GM12875 (cell line): Measurements from ENCODE around the gene CTNND1.

Experiments used
- H3K4me3 ChIP-seq: one replicate; pipeline ENCODE4 v1.5.1; 2011; ENCODE audit warnings: low read depth, low read length, control low read depth
- TF ChIP-seq, protein P1 (sequence below): IDR thresholded peaks from 2 replicates; pipeline ENCODE4 v1.5.1; 2011; ENCODE audit warnings: low read depth, mild to moderate bottlenecking, control low read depth, inconsistent platforms, low read length, moderate library complexity, borderline replicate concordance; ENCODE audit not compliant: insufficient read depth

CTNND1 gene

DNA sequence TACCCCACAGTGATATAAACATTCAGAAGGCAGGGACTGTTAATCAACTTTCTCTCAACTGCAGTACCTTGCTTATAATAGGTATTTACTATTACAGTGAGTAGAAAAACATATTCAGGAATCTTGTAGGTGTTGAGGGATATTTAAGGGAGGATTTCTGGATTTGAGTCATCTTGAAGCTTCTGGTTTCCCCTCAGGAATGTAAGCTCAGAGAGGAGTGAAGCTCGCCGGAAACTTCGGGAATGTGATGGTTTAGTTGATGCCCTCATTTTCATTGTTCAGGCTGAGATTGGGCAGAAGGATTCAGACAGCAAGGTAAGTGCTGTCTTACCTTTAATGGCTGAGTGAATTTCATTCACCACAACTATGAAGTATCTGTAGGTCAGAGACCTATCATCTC lies 42.9 kb downstream of the CTNND1 start:
- no peak overlapping the region for H3K4me3 ChIP-seq
- TF ChIP-seq, protein P1, sequence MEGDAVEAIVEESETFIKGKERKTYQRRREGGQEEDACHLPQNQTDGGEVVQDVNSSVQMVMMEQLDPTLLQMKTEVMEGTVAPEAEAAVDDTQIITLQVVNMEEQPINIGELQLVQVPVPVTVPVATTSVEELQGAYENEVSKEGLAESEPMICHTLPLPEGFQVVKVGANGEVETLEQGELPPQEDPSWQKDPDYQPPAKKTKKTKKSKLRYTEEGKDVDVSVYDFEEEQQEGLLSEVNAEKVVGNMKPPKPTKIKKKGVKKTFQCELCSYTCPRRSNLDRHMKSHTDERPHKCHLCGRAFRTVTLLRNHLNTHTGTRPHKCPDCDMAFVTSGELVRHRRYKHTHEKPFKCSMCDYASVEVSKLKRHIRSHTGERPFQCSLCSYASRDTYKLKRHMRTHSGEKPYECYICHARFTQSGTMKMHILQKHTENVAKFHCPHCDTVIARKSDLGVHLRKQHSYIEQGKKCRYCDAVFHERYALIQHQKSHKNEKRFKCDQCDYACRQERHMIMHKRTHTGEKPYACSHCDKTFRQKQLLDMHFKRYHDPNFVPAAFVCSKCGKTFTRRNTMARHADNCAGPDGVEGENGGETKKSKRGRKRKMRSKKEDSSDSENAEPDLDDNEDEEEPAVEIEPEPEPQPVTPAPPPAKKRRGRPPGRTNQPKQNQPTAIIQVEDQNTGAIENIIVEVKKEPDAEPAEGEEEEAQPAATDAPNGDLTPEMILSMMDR: no peak

DNA sequence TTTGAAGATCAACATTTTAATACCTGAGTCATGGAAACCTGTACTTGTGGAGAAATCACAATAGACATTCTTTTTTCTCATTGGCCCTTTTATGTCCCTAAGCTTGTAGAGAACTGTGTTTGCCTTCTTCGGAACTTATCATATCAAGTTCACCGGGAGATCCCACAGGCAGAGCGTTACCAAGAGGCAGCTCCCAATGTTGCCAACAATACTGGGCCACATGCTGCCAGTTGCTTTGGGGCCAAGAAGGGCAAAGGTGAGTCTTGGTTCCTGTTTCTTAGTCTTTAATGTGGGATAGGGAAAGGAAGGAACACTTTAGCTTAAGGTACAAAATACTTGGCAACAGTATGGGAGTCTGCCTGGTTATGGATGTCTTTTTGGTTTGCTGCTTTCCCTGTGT lies 44.2 kb downstream of the CTNND1 start:
- H3K4me3 ChIP-seq: no peak overlapping the region
- TF ChIP-seq, protein P1: no peak

DNA sequence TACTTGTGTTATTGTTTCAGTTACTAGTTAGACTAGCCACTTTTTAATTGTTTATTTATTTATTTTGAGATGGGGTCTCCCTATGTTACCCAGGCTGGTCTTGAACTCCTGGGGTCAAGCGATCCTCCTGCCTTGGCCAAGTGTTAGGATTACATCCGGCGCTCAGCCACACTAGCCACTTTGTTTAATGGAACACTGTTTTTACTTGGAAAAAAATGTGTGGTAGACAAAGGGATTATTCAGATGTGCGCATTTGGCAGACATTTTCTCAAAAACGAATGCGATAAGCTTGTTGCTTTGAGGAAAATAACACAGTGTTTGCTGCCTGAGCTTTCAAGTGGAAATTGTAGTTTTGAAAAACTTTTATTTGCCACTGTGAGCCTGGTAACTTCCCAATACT lies 51.0 kb downstream of the CTNND1 start:
- H3K4me3 ChIP-seq: no peak overlapping the region
- TF ChIP-seq, protein P1: no peak

DNA sequence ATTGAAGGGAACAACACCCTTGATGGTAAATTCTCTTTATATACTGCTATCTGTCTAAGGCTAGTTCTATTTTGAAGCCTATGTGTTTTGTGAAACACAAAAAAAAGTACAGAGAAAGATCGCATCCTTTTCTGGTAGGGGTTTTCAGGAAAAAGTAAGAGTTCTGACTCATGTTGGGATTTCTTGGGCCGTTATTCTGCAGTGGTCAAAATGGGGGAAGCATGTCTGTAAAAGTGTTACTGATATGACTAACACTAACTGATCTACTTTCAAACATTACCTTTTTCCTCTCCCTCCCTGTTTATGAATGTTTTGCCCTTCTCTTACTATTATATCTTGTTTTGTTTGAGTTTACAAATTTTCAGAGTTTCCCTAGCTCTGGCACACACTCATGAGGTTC lies 53.9 kb downstream of the CTNND1 start:
- TF ChIP-seq, protein P1: no peak

DNA sequence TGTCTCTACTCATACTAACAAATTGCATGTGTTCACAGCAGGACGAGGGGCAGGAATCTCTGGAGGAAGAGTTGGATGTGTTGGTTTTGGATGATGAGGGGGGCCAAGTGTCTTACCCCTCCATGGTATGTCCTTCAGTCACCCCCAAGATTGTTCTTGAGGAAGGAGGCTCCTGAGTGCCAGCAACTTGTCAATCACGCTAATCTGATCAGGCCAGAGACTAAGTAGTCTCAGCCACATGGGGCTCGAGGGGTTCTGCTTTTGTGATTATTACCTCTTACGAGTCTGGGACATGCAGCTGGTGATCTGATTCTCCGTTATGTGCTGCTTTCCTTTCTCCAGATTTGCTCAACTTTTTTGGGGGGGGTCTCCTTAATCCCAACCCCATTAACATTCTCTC lies 54.3 kb downstream of the CTNND1 start:
- no peak overlapping the region for H3K4me3 ChIP-seq
- TF ChIP-seq, protein P1: no peak

More for the DNA sequence above, 53.9 kb downstream of the CTNND1 start:
- no peak overlapping the region for H3K4me3 ChIP-seq

DNA sequence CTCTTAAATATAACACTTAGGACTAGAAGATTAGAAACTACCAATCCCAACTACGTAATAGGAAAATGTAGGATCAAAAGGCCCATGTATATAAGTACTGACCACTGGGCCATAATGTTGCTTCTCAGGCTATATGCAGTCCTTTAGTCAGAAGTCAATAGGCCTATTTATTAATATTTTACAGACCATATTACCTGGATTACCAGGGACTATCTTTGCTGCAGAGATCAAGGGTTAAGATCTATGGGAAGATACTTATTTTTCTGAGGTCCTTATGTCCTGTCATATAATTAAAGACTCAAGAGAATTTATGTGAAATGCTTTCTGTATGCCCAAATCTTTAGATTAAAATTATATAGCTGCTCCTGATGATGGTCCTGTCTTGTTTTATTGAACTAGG lies 57.2 kb downstream of the CTNND1 start:
- TF ChIP-seq, protein P1: no peak
- H3K4me3 ChIP-seq: no peak overlapping the region

DNA sequence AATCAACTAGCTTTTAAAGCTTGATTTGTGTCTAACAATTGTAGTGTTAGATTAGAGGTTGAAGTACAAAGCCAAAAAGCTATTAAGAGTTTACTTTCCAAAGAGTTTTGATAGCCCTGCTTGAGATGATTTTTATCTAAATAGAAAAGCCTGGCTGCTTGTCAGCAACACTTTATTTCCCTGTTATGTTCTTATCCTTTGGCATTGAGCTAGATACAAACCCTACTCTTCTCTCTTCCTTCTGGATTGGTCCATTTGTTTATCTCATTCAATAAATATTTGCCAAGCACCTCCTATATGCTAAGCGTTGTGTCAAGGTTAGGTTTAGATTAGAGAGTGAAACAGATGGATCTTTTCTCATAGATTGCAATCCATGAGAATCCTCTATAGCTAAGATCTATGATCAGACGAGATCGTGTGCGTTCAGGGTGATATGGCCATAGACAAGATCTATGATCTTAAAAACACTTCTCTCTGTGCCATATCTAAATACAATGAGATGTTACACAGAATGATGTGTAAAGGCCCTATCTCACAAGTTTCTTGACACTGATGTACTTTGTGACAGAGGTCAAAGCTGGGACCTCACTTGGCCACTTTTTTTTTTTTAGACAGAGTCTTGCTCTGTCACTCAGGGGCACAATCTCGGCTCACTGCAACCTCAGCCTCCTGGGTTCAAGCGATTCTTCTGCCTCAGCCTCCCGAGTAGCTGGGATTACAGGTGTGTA lies 57.8 kb downstream of the CTNND1 start:
- TF ChIP-seq, protein P1: no peak
- no peak overlapping the region for H3K4me3 ChIP-seq
